Effector CD4-positive, alpha-beta T cell (primary cell): ENCODE results near the gene GRAMD1B.
"Not testable (repeated sequence)": the region's sequence is repeated elsewhere in the genome, so short reads cannot be mapped to it uniquely, and the experiment has no call there.

Experiments used
- DNase-seq: peaks from one replicate; pipeline ENCODE4 v3.0.0-alpha.2; 2020

The GRAMD1B gene

GRCh38 chr11:123513309-123513708, 83.2 kb downstream of the GRAMD1B start:
- DNase-seq, result not testable (repeated sequence)

GRCh38 chr11:123516238-123516637, 86.2 kb downstream of the GRAMD1B start:
- DNase-seq, result no peak

GRCh38 chr11:123517559-123518364, 87.7 kb downstream of the GRAMD1B start:
- no peak for DNase-seq

GRCh38 chr11:123518496-123519054, 88.5 kb downstream of the GRAMD1B start:
- DNase-seq, result no peak

GRCh38 chr11:123519055-123519796, 89.2 kb downstream of the GRAMD1B start:
- no peak for DNase-seq

- DNase-seq, result no peak
Measured at GRCh38 chr11:123519797-123520193, 89.7 kb downstream of the GRAMD1B start.

- not testable (repeated sequence) for DNase-seq
Measured at GRCh38 chr11:123520476-123520875, 90.4 kb downstream of the GRAMD1B start.

GRCh38 chr11:123521001-123521400, 90.9 kb downstream of the GRAMD1B start:
- DNase-seq, result no peak

- DNase-seq, result no peak
Measured at GRCh38 chr11:123521930-123522329, 91.9 kb downstream of the GRAMD1B start.

GRCh38 chr11:123523539-123523938, 93.5 kb downstream of the GRAMD1B start:
- no peak for DNase-seq

GRCh38 chr11:123525097-123525496, 95.0 kb downstream of the GRAMD1B start:
- DNase-seq, result no peak

GRCh38 chr11:123525511-123525918, 95.4 kb downstream of the GRAMD1B start:
- DNase-seq, result no peak

GRCh38 chr11:123526027-123526805, 96.1 kb downstream of the GRAMD1B start:
- no peak for DNase-seq

GRCh38 chr11:123526918-123527317, 96.8 kb downstream of the GRAMD1B start:
- DNase-seq, result no peak

- no peak for DNase-seq
Measured at GRCh38 chr11:123527526-123527925, 97.5 kb downstream of the GRAMD1B start.

- no peak for DNase-seq
Measured at GRCh38 chr11:123527947-123528346, 97.9 kb downstream of the GRAMD1B start.

GRCh38 chr11:123531325-123531724, 101.3 kb downstream of the GRAMD1B start:
- no peak for DNase-seq

GRCh38 chr11:123532131-123532530, 102.1 kb downstream of the GRAMD1B start:
- DNase-seq, result no peak

GRCh38 chr11:123535401-123535800, 105.3 kb downstream of the GRAMD1B start:
- no peak for DNase-seq

- no peak for DNase-seq
Measured at GRCh38 chr11:123536690-123537437, 106.8 kb downstream of the GRAMD1B start.

- no peak for DNase-seq
Measured at GRCh38 chr11:123537726-123538125, 107.7 kb downstream of the GRAMD1B start.

GRCh38 chr11:123543797-123544196, 113.7 kb downstream of the GRAMD1B start:
- DNase-seq, result no peak
